ENCODE results near the gene NEO1.

- no peak for TF ChIP-seq CTCF (IDR thresholded peaks at IDR 0.05; ENCODE audit: low read depth, low read length, poor library complexity, severe bottlenecking)
- no peak for TF ChIP-seq EZH2phosphoT487 (IDR thresholded peaks at IDR 0.05; ENCODE audit: borderline replicate concordance, low read length)
Measured at GRCh38 chr15:73116164-73116563, 63.9 kb downstream of the NEO1 start.
